ENCODE data around the gene EGR1.

DNA sequence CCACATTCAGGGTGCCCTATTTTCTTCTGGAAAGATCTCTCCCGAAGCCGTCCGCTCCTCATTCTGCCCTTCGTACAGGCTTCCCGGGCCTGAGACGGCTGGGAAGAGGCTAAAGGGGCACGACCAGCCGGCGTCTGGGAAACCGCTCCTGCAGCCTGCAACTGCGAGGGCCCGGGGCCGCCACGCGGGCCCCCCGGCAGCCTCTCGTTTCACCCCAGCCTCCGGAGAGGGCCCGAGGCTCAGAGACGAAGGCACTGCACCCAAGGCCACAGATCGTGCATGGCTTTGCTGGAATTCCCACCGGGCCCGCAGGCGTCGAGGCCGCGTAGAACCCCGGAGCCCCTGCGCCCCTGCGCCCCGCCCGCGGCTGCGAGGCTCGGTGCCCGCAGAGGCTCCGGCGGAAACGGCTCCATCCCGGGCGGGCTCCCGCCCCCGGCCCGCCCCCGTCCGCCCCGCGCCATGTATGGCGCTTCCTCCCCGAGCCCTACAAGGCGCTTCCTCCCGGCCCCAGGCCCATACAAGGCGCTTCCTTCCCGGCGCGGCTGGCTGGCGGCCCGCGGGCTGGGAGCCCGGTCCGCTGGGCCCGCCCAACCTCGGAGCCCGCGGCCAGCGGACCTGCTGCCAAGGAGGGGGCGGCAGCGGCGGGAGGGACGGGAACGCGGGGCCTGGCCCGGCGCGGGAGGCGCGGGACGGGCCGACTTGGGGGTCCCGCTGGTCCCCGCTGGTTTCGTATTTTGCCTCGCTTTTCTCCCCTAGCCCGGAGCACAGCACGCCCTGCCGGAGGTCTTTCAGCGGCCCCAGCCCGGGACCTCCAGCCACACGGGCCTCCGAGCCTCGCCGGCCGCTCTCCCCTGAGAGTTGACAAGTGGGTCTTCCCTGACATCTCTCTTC, 26.6 kb downstream of the EGR1 start:
- TF ChIP-seq CEBPB (IDR thresholded peaks at IDR 0.05): no peak
- no peak for TF ChIP-seq ZNF302 (CRISPR knock-in tag; IDR thresholded peaks at IDR 0.05)
- no peak for TF ChIP-seq FOXS1 (CRISPR knock-in tag; IDR thresholded peaks at IDR 0.05)
- no peak for TF ChIP-seq NFE2L2 (conservative IDR thresholded peaks at IDR 0.05; ENCODE audit: low read length)
- TF ChIP-seq, protein P1, sequence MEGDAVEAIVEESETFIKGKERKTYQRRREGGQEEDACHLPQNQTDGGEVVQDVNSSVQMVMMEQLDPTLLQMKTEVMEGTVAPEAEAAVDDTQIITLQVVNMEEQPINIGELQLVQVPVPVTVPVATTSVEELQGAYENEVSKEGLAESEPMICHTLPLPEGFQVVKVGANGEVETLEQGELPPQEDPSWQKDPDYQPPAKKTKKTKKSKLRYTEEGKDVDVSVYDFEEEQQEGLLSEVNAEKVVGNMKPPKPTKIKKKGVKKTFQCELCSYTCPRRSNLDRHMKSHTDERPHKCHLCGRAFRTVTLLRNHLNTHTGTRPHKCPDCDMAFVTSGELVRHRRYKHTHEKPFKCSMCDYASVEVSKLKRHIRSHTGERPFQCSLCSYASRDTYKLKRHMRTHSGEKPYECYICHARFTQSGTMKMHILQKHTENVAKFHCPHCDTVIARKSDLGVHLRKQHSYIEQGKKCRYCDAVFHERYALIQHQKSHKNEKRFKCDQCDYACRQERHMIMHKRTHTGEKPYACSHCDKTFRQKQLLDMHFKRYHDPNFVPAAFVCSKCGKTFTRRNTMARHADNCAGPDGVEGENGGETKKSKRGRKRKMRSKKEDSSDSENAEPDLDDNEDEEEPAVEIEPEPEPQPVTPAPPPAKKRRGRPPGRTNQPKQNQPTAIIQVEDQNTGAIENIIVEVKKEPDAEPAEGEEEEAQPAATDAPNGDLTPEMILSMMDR (IDR thresholded peaks at IDR 0.05): no peak
- no peak for TF ChIP-seq POLR2A (IDR thresholded peaks at IDR 0.05; ENCODE audit: low read length)
